ENCODE data around the gene GSTA4. TPM values are rescaled to one million over a fixed set of nuclear protein-coding genes. Genes with fewer than 3 reads are reported as not detected.
A peak's percentile ranks its signal among the peaks of the same experiment; 100 is the strongest.

GSTA4 gene
- total RNA-seq, 1 experiment from 2014 or later, result 30.8 TPM

- no peaks in the 10 kb centered on the region for H3K36me3 ChIP-seq (ENCODE audit: insufficient read depth, low read length, poor library complexity, severe bottlenecking)
- POLR2A ChIA-PET (ENCODE audit: low non-redundant PET), result interaction anchor here (0.6 kb wide), 1 partner anchor 21 kb away, joined by 3 read pairs; no protein-coding TSS in a partner anchor
- no peaks in the 10 kb centered on the region for H3K27me3 ChIP-seq (replicated peaks; ENCODE audit: insufficient read depth, low read depth, low read length, poor library complexity)
- H3K4me1 ChIP-seq (ENCODE audit: insufficient read depth, low read length, poor library complexity, severe bottlenecking), result peaks cover 10% of the 10 kb centered on the region
- BruUV-seq (replicated peaks), result no TSS peak
- intact Hi-C loops (cut with micrococcal nuclease; ENCODE audit: unreplicated experiment), result no loop called here
- DNase-seq (ENCODE audit: low spot score), result no peak
- no peaks in the 10 kb centered on the region for H3K9me3 ChIP-seq (ENCODE audit: low read depth, low read length, poor library complexity, severe bottlenecking)
- no peak overlapping the region for H3K27ac ChIP-seq (ENCODE audit: low read depth, low read length, poor library complexity, severe bottlenecking)
- CTCF ChIA-PET, result no interaction called here
- no peak overlapping the region for H3K4me3 ChIP-seq (ENCODE audit: low read depth, low read length, poor library complexity, severe bottlenecking)
- no peak for TF ChIP-seq EZH2 (IDR thresholded peaks at IDR 0.05; ENCODE audit: borderline replicate concordance, low read depth, low read length, poor library complexity, severe bottlenecking)
- no peak for TF ChIP-seq CTCF (conservative IDR thresholded peaks at IDR 0.05; ENCODE audit: low read depth, low read length)
These were observed 18.5 kb downstream of the GSTA4 start for GRCh38 chr6:52976591-52977035.

- TF ChIP-seq EZH2 (IDR thresholded peaks at IDR 0.05; ENCODE audit: borderline replicate concordance, low read depth, low read length, poor library complexity, severe bottlenecking) (no peak), CTCF (conservative IDR thresholded peaks at IDR 0.05; ENCODE audit: low read depth, low read length) (no peak)
- ChIA-PET CTCF (no interaction called here), POLR2A (ENCODE audit: low non-redundant PET) (interaction anchor here (0.6 kb wide), 1 partner anchor 22 kb away, joined by 3 read pairs; no protein-coding TSS in a partner anchor)
- Histone ChIP-seq H3K9me3 (ENCODE audit: low read depth, low read length, poor library complexity, severe bottlenecking) (no peaks in the 10 kb centered on the region), H3K27ac (ENCODE audit: low read depth, low read length, poor library complexity, severe bottlenecking) (no peak overlapping the region), H3K4me1 (ENCODE audit: insufficient read depth, low read length, poor library complexity, severe bottlenecking) (peaks cover 10% of the 10 kb centered on the region), H3K4me3 (ENCODE audit: low read depth, low read length, poor library complexity, severe bottlenecking) (no peak overlapping the region), H3K36me3 (ENCODE audit: insufficient read depth, low read length, poor library complexity, severe bottlenecking) (no peaks in the 10 kb centered on the region), H3K27me3 (replicated peaks; ENCODE audit: insufficient read depth, low read depth, low read length, poor library complexity) (no peaks in the 10 kb centered on the region)
- no peak for DNase-seq (ENCODE audit: low spot score)
- intact Hi-C loops (cut with micrococcal nuclease; ENCODE audit: unreplicated experiment), result no loop called here
- no TSS peak for BruUV-seq (replicated peaks)
These were observed 18.9 kb downstream of the GSTA4 start for GRCh38 chr6:52976149-52976548.

GRCh38 chr6:52975580-52975979 lies 19.5 kb downstream of the GSTA4 start:
- ChIA-PET POLR2A (ENCODE audit: low non-redundant PET) (no interaction called here), CTCF (no interaction called here)

More at GRCh38 chr6:52975580-52975979, 19.5 kb downstream of the GSTA4 start:
- Histone ChIP-seq H3K4me1 (ENCODE audit: insufficient read depth, low read length, poor library complexity, severe bottlenecking) (peaks cover 10% of the 10 kb centered on the region), H3K27me3 (replicated peaks; ENCODE audit: insufficient read depth, low read depth, low read length, poor library complexity) (no peaks in the 10 kb centered on the region), H3K36me3 (ENCODE audit: insufficient read depth, low read length, poor library complexity, severe bottlenecking) (no peaks in the 10 kb centered on the region), H3K27ac (ENCODE audit: low read depth, low read length, poor library complexity, severe bottlenecking) (no peak overlapping the region), H3K4me3 (ENCODE audit: low read depth, low read length, poor library complexity, severe bottlenecking) (no peak overlapping the region), H3K9me3 (ENCODE audit: low read depth, low read length, poor library complexity, severe bottlenecking) (no peaks in the 10 kb centered on the region)
- BruUV-seq (replicated peaks), result no TSS peak
- TF ChIP-seq EZH2 (IDR thresholded peaks at IDR 0.05; ENCODE audit: borderline replicate concordance, low read depth, low read length, poor library complexity, severe bottlenecking) (no peak), CTCF (conservative IDR thresholded peaks at IDR 0.05; ENCODE audit: low read depth, low read length) (peak; percentile 31; the same call in 1 of the 2 replicates)
- intact Hi-C loops (cut with micrococcal nuclease; ENCODE audit: unreplicated experiment), result no loop called here
- peak; percentile 38 for DNase-seq (ENCODE audit: low spot score)
